A673 (cell line): ENCODE results near the gene ZNF358.

Experiments used
- EZH2 ChIP-seq: fragments of 200-600 bp; sonication (generic); IDR thresholded peaks from 2 replicates; pipeline ENCODE4 v1.6.1; 2017; ENCODE audit warnings: borderline replicate concordance, low read depth, mild to moderate bottlenecking, mixed read lengths, antibody characterized with exemption, low read length; ENCODE audit not compliant: poor library complexity, severe bottlenecking
- TF ChIP-seq, protein P1 (sequence below): fragments of 300-800, 200-600 bp; sonication (generic); conservative IDR thresholded peaks from 2 replicates; pipeline ENCODE4 v1.5.1; 2017; ENCODE audit warnings: low read depth, mild to moderate bottlenecking, antibody characterized with exemption, low read length, moderate library complexity, mixed read lengths

DNA sequence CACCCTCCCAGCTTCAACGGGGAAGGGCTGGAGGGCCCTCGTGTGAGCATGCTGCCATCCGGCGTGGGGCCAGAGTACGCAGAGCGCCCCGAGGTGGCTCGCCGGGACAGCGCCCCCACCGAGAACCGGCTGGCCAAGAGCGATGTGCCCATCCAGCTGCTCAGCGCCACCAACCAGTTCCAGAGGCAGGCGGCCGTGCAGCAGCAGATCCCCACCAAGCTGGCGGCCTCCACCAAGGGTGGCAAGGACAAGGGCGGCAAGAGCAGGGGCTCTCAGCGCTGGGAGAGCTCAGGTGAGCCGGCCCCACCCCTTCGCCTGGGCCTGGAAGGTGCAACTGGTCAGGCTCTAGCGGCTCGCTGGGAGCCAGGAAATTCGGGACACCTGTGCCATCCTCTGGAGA is 47.1 kb upstream of the ZNF358 start:
- TF ChIP-seq, protein P1, sequence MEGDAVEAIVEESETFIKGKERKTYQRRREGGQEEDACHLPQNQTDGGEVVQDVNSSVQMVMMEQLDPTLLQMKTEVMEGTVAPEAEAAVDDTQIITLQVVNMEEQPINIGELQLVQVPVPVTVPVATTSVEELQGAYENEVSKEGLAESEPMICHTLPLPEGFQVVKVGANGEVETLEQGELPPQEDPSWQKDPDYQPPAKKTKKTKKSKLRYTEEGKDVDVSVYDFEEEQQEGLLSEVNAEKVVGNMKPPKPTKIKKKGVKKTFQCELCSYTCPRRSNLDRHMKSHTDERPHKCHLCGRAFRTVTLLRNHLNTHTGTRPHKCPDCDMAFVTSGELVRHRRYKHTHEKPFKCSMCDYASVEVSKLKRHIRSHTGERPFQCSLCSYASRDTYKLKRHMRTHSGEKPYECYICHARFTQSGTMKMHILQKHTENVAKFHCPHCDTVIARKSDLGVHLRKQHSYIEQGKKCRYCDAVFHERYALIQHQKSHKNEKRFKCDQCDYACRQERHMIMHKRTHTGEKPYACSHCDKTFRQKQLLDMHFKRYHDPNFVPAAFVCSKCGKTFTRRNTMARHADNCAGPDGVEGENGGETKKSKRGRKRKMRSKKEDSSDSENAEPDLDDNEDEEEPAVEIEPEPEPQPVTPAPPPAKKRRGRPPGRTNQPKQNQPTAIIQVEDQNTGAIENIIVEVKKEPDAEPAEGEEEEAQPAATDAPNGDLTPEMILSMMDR = no peak
- no peak for TF ChIP-seq EZH2
